H1 (cell line): ENCODE results near the gene ANXA5. TPM values are rescaled to one million over a fixed set of nuclear protein-coding genes. Genes with fewer than 3 reads are reported as not detected.

Experiments
- CTCF ChIA-PET: fragments of 300-600 bp; sonication (Branson Sonifier 250); formaldehyde crosslinking; loops from one replicate; lab custom pipeline; 2021; ENCODE audit not compliant: partially characterized antibody; lab: Charles Lee
- POLR2A ChIA-PET: fragments of 300-600 bp; sonication (Branson Sonifier 250); formaldehyde crosslinking; loops from one replicate; lab custom pipeline; 2021; ENCODE audit warnings: inconsistent platforms; ENCODE audit not compliant: partially characterized antibody; lab: Charles Lee
- DNase-seq, 2 experiments: peaks; one replicate each; pipeline versions ENCODE4 v3.0.0 to v3.0.0-alpha.2; 2010 to 2022; ENCODE audit warnings: low spot score in 2 of 2, low read depth in 1 of 2, mixed read lengths in 1 of 2
- FAIRE-seq: peaks from 2 replicates; lab custom pipeline; 2011; peaks lifted over from hg19 to GRCh38; lab: Jason Lieb, UNC
- H2AFZ ChIP-seq: 2 replicates; pipeline ENCODE4 v1.8.1; 2012; ENCODE audit warnings: low read length, inconsistent platforms
- H2AK5ac ChIP-seq: 2 replicates; pipeline ENCODE4 v1.6.1; 2013; ENCODE audit warnings: low read depth, low read length
- H2BK120ac ChIP-seq: replicated peaks from 2 replicates; pipeline ENCODE3; 2013; ENCODE audit warnings: low read depth, low read length, inconsistent platforms
- H2BK12ac ChIP-seq: 2 replicates; pipeline ENCODE4 v1.6.1; 2013; ENCODE audit warnings: low read depth, low read length
- H2BK15ac ChIP-seq: 2 replicates; pipeline ENCODE4 v1.6.1; 2013; ENCODE audit warnings: low read length
- H2BK20ac ChIP-seq: 2 replicates; pipeline ENCODE4 v1.6.1; 2013; ENCODE audit warnings: low read length
- H2BK5ac ChIP-seq: 2 replicates; pipeline ENCODE4 v1.6.1; 2013; ENCODE audit warnings: low read depth, low read length
- H3K14ac ChIP-seq: 2 replicates; pipeline ENCODE4 v1.6.1; 2013; ENCODE audit warnings: inconsistent platforms; ENCODE audit not compliant: insufficient read length
- H3K18ac ChIP-seq: 2 replicates; pipeline ENCODE4 v1.6.1; 2013; ENCODE audit warnings: low read length; ENCODE audit errors: extremely low read depth
- H3K23ac ChIP-seq: 2 replicates; pipeline ENCODE4 v1.6.1; 2013; ENCODE audit warnings: inconsistent platforms; ENCODE audit not compliant: insufficient read length
- H3K23me2 ChIP-seq: 2 replicates; pipeline ENCODE4 v1.6.1; 2013; ENCODE audit warnings: low read depth, low read length
- H3K27ac ChIP-seq: 2 replicates; pipeline ENCODE4 v1.6.1; 2011; ENCODE audit warnings: low read depth, low read length, inconsistent platforms
- H3K27me3 ChIP-seq, 4 experiments: replicated peaks in 1 of 4; 1 replicate in 1 of 4; 2 replicates in 3 of 4; pipeline versions ENCODE4 v1.6.1 to v1.8.1; 2011 to 2013; ENCODE audit warnings: low read length in 3 of 4, mild to moderate bottlenecking in 3 of 4, inconsistent platforms in 2 of 4, mixed read lengths in 2 of 4, moderate library complexity in 1 of 4; ENCODE audit not compliant: control insufficient read depth in 3 of 4, insufficient read depth in 3 of 4; ENCODE audit errors: extremely low read depth in 1 of 4
- H3K36me3 ChIP-seq, 4 experiments: 2 replicates each; pipeline versions ENCODE4 v1.6.1 to v1.8.1; 2011 to 2013; ENCODE audit warnings: mild to moderate bottlenecking in 4 of 4, low read length in 3 of 4, moderate library complexity in 2 of 4, control low read depth in 1 of 4, inconsistent platforms in 1 of 4; ENCODE audit not compliant: insufficient read depth in 4 of 4, control insufficient read depth in 2 of 4
- H3K4ac ChIP-seq: replicated peaks from 2 replicates; pipeline ENCODE3; 2013; ENCODE audit warnings: low read length, low read depth, mixed read lengths, inconsistent platforms; ENCODE audit not compliant: insufficient read length
- H3K4me1 ChIP-seq, 4 experiments: replicated peaks in 1 of 4; 1 replicate in 1 of 4; 2 replicates in 3 of 4; pipeline versions ENCODE4 v1.6.1 to v1.8.1; 2011 to 2013; ENCODE audit warnings: low read length in 3 of 4, inconsistent platforms in 2 of 4, mixed read lengths in 1 of 4; ENCODE audit not compliant: insufficient read depth in 4 of 4, control insufficient read depth in 3 of 4
- H3K4me2 ChIP-seq, 2 experiments: 2 replicates each; pipeline versions ENCODE4 v1.6.1 to v1.8.1; 2011 to 2013; ENCODE audit warnings: low read depth in 2 of 2, low read length in 2 of 2, control low read depth in 1 of 2, inconsistent platforms in 1 of 2, mild to moderate bottlenecking in 1 of 2; ENCODE audit not compliant: insufficient read depth in 1 of 2
- H3K4me3 ChIP-seq, 4 experiments: fragments of 200-600, 300-600 bp in 1 of 4; sonication (generic), shearing (Covaris generic), sonication (Bioruptor Twin) in 1 of 4; 2 replicates each; pipeline versions ENCODE4 v1.5.1 to v1.8.1; 2011 to 2016; ENCODE audit warnings: low read length in 4 of 4, low read depth in 3 of 4, control low read depth in 2 of 4, inconsistent platforms in 2 of 4, mild to moderate bottlenecking in 2 of 4, mixed read lengths in 1 of 4, moderate library complexity in 1 of 4; ENCODE audit not compliant: insufficient read depth in 2 of 4; ENCODE audit errors: extremely low read depth in 1 of 4
- H3K56ac ChIP-seq: replicated peaks from 2 replicates; pipeline ENCODE3; 2013; ENCODE audit warnings: low read depth, mild to moderate bottlenecking, mixed read lengths, low read length, inconsistent platforms; ENCODE audit not compliant: insufficient read length
- H3K79me1 ChIP-seq: 2 replicates; pipeline ENCODE4 v1.6.1; 2013; ENCODE audit warnings: low read depth, low read length, control low read depth
- H3K79me2 ChIP-seq, 2 experiments: 2 replicates each; pipeline versions ENCODE4 v1.6.1 to v1.8.1; 2012 to 2013; ENCODE audit warnings: low read length in 2 of 2, mild to moderate bottlenecking in 2 of 2, inconsistent platforms in 1 of 2; ENCODE audit not compliant: insufficient read depth in 2 of 2, control insufficient read depth in 1 of 2
- H3K9ac ChIP-seq, 4 experiments: replicated peaks in 1 of 4; 1 replicate in 1 of 4; 2 replicates in 3 of 4; pipeline versions ENCODE4 v1.6.1 to v1.8.1; 2011 to 2013; ENCODE audit warnings: low read depth in 3 of 4, low read length in 3 of 4, control low read depth in 2 of 4, mild to moderate bottlenecking in 2 of 4, moderate library complexity in 2 of 4, inconsistent platforms in 1 of 4; ENCODE audit errors: extremely low read depth in 1 of 4
- H3K9me3 ChIP-seq, 2 experiments: 2 replicates each; pipeline versions ENCODE4 v1.6.1 to v1.8.1; 2012 to 2013; ENCODE audit warnings: mild to moderate bottlenecking in 2 of 2, moderate library complexity in 2 of 2, control low read depth in 1 of 2, inconsistent platforms in 1 of 2, low read depth in 1 of 2, low read length in 1 of 2, mixed read lengths in 1 of 2; ENCODE audit not compliant: insufficient read depth in 2 of 2
- H4K20me1 ChIP-seq, 2 experiments: replicated peaks in 1 of 2; 2 replicates each; pipeline versions ENCODE3 to v1.8.1; 2011 to 2013; ENCODE audit warnings: inconsistent platforms in 2 of 2, low read length in 2 of 2, mild to moderate bottlenecking in 1 of 2; ENCODE audit not compliant: insufficient read depth in 2 of 2, control insufficient read depth in 1 of 2
- H4K5ac ChIP-seq: 2 replicates; pipeline ENCODE4 v1.6.1; 2013; ENCODE audit warnings: low read length, low read depth, mixed read lengths, inconsistent platforms; ENCODE audit not compliant: insufficient read length
- H4K8ac ChIP-seq: 2 replicates; pipeline ENCODE4 v1.8.0; 2013; ENCODE audit warnings: mild to moderate bottlenecking, moderate library complexity, low read length, inconsistent platforms; ENCODE audit not compliant: insufficient read depth; ENCODE audit errors: extremely low read depth
- H4K91ac ChIP-seq: replicated peaks from 2 replicates; pipeline ENCODE3; 2013; ENCODE audit warnings: low read length, mixed read lengths, inconsistent platforms; ENCODE audit not compliant: insufficient read length
- CHD1 ChIP-seq: IDR thresholded peaks from 2 replicates; pipeline ENCODE4 v1.6.1; 2012; ENCODE audit warnings: low read depth, low read length, improper control_type of control experiment
- GTF2F1 ChIP-seq: IDR thresholded peaks from 2 replicates; pipeline ENCODE4 v1.6.1; 2012; ENCODE audit warnings: low read depth, low read length, improper control_type of control experiment, borderline replicate concordance
- MAFK ChIP-seq: IDR thresholded peaks from 2 replicates; pipeline ENCODE4 v1.6.1; 2012; ENCODE audit warnings: low read depth, mild to moderate bottlenecking, improper control_type of control experiment, low read length
- PHF8 ChIP-seq: fragments of 200-600 bp; sonication (generic); conservative IDR thresholded peaks from 2 replicates; pipeline ENCODE4 v1.7.1; 2012; ENCODE audit warnings: low read depth, mild to moderate bottlenecking, inconsistent platforms, low read length, moderate library complexity
- RNF2 ChIP-seq: fragments of 200-900, 300-1000 bp; sonication (generic); IDR thresholded peaks from 2 replicates; pipeline ENCODE4 v1.7.1; 2016; ENCODE audit warnings: borderline replicate concordance, low read depth, mild to moderate bottlenecking, antibody characterized with exemption, low read length; ENCODE audit not compliant: poor library complexity, severe bottlenecking; ENCODE audit errors: missing control alignments
- SAP30 ChIP-seq: fragments of 300-600 bp; sonication (generic); IDR thresholded peaks from 2 replicates; pipeline ENCODE4 v1.7.1; 2012; ENCODE audit warnings: low read length, moderate library complexity, mild to moderate bottlenecking, inconsistent platforms; ENCODE audit not compliant: insufficient read depth, insufficient replicate concordance
- SIX5 ChIP-seq: IDR thresholded peaks from 2 replicates; pipeline ENCODE4 v1.6.1; 2011; ENCODE audit warnings: mild to moderate bottlenecking, low read depth, low read length
- SP4 ChIP-seq: IDR thresholded peaks from 2 replicates; pipeline ENCODE4 v1.6.1; 2012; ENCODE audit warnings: low read length, inconsistent platforms
- TCF12 ChIP-seq: IDR thresholded peaks from 2 replicates; pipeline ENCODE4 v1.6.1; 2011; ENCODE audit warnings: low read depth, mild to moderate bottlenecking, low read length
- WGBS, 2 experiments: shearing (Covaris generic) in 1 of 2; methylation state at CpG; one replicate each; pipeline versions ENCODE4 v1.1.6 to v1.1.7; 2013 to 2015; ENCODE audit warnings: low lambda C conversion rate in 2 of 2, mixed read lengths in 2 of 2, inconsistent platforms in 1 of 2, low coverage in 1 of 2, missing lambda C conversion rate in 1 of 2; ENCODE audit not compliant: insufficient replicate concordance in 2 of 2, insufficient coverage in 1 of 2, insufficient read length in 1 of 2; ENCODE audit errors: extremely low coverage in 1 of 2, missing lambda C conversion rate in 1 of 2; 5-methylcytosine and 5-hydroxymethylcytosine counted together
- polyA plus RNA-seq, 7 experiments: library from polyadenylated mRNA; depleted of rRNA in 3 of 7; stranded (reverse) in 5 of 7; unstranded in 2 of 7; fragments of >200 nt in 5 of 7; fragments of 200-250 nt in 2 of 7; gene quantifications; 1 replicate in 5 of 7; 2 replicates in 1 of 7; 4 replicates in 1 of 7; pipeline versions ENCODE4 v1.2.1 to v1.2.3, GENCODE V29; 2011 to 2013; ENCODE audit warnings: missing spikeins in 2 of 7, mixed read lengths in 2 of 7
- total RNA-seq: library from RNA; stranded (reverse); fragmentation: NEBNext Ultra II Directional; extraction: Animal tissue kit (Norgen Biotek cat#: 25700); gene quantifications from 2 replicates; pipeline ENCODE4 v1.2.1, GENCODE V29; 2021

Gene ANXA5
- total and polyA plus RNA-seq, 2 of the 8 experiments (the other 6 are each of a cell fraction or from before 2014, with no cell fraction given) = 213 to 221 TPM

DNA sequence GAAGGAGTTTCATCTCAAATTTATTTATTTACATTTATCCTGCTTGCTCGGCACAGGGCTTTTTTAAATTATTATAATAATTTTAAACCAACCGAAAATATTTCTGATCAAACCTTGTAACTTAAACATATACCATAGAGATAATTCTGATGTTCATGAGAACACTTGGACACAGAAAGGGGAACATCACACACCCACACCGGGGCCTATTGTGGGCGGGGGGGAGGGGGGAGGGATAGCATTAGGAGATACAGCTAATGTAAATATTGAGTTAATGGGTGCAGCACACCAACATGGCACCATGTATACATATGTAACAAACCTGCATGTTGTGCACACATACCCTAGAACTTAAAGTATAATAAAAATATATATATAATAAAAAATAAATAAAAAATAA, 2.9 kb downstream of the ANXA5 start:
- Histone ChIP-seq H2BK5ac (no peak overlapping the region), H3K4me3 (no peak overlapping the region), H4K20me1 (peaks cover 0 to 7% of the 10 kb centered on the region in 2 experiments), H3K18ac (no peak overlapping the region), H2BK15ac (no peak overlapping the region), H3K79me1 (peaks cover 7% of the 10 kb centered on the region), H3K27ac (no peak overlapping the region), H3K56ac (no peak overlapping the region), H4K91ac (no peak overlapping the region), H3K9ac (no peak overlapping the region), H4K5ac (no peak overlapping the region), H3K9me3 (no peaks in the 10 kb centered on the region), H3K4ac (no peak overlapping the region), H2BK120ac (no peak overlapping the region), H2AFZ (no peak overlapping the region), H2AK5ac (no peak overlapping the region), H3K4me1 (peaks cover 5 to 12% (median 8%) of the 10 kb centered on the region in 4 experiments; a peak in 6 of 7 replicates), H3K14ac (no peak overlapping the region), H3K4me2 (no peak overlapping the region), H3K36me3 (peaks cover 0 to 16% (median 0%) of the 10 kb centered on the region in 4 experiments; a peak in 1 of 8 replicates), H3K23me2 (peaks cover 6% of the 10 kb centered on the region; the same call in 1 of the 2 replicates), H2BK20ac (no peak overlapping the region), H3K79me2 (peaks cover 0 to 62% of the 10 kb centered on the region in 2 experiments; a peak in 2 of 4 replicates), H3K23ac (no peak overlapping the region), H2BK12ac (no peak overlapping the region), H3K27me3 (no peaks in the 10 kb centered on the region; a peak in 1 of 7 replicates), H4K8ac (no peak overlapping the region)
- ChIA-PET CTCF (interaction anchor here (0.8 to 1.4 kb wide), 2 partner anchors 18 to 34 kb away, joined by 4 read pairs; no protein-coding TSS in a partner anchor), POLR2A (interaction anchor here (0.6 to 0.8 kb wide), 2 partner anchors 43 to 83 kb away, joined by 3 read pairs; no protein-coding TSS in a partner anchor)
- FAIRE-seq = no peak
- TF ChIP-seq RNF2 = no peak
- no peak for TF ChIP-seq SIX5
- no peak for TF ChIP-seq TCF12
- TF ChIP-seq SAP30 = no peak
- no peak for TF ChIP-seq PHF8
- TF ChIP-seq MAFK = no peak
- no peak for TF ChIP-seq SP4
- TF ChIP-seq CHD1 = no peak
- TF ChIP-seq GTF2F1 = no peak
- 77% methylated on average over 3 of the region's 4 CpGs; no CpG with 5 or more reads in 1 of the 2 experiments for WGBS, 2 experiments
- DNase-seq = no peak
